Astrocyte (in vitro differentiated cells and primary cell): ENCODE data around the gene NDUFA6. TPM values are rescaled to one million over a fixed set of nuclear protein-coding genes. Genes with fewer than 3 reads are reported as not detected.
"Not testable (repeated sequence)": the region's sequence is repeated elsewhere in the genome, so short reads cannot be mapped to it uniquely, and the experiment has no call there.

ENCODE experiments used
- DNase-seq: peaks from one replicate; pipeline ENCODE4 v3.0.0-alpha.2; 2010; ENCODE audit warnings: low read depth
- FAIRE-seq: peaks from 2 replicates; lab custom pipeline; 2011; peaks lifted over from hg19 to GRCh38; lab: Jason Lieb, UNC
- H2AFZ ChIP-seq: 2 replicates; pipeline ENCODE4 v1.6.0; 2012; ENCODE audit warnings: low read depth, low read length, inconsistent platforms
- H3K27ac ChIP-seq: 2 replicates; pipeline ENCODE4 v1.5.1; 2011; ENCODE audit warnings: low read depth, low read length, inconsistent platforms
- H3K27me3 ChIP-seq: 2 replicates; pipeline ENCODE4 v1.6.0; 2011; ENCODE audit warnings: low read length, inconsistent platforms; ENCODE audit not compliant: insufficient read depth
- H3K36me3 ChIP-seq: 2 replicates; pipeline ENCODE4 v1.5.1; 2011; ENCODE audit warnings: low read length, inconsistent platforms; ENCODE audit not compliant: insufficient read depth
- H3K4me1 ChIP-seq: 2 replicates; pipeline ENCODE4 v1.5.1; 2011; ENCODE audit warnings: low read length, inconsistent platforms; ENCODE audit not compliant: insufficient read depth
- H3K4me2 ChIP-seq: 2 replicates; pipeline ENCODE4 v1.6.0; 2012; ENCODE audit warnings: low read length, inconsistent platforms
- H3K4me3 ChIP-seq: 2 replicates; pipeline ENCODE4 v1.5.1; 2011; ENCODE audit warnings: low read depth, mild to moderate bottlenecking, low read length, inconsistent platforms; ENCODE audit not compliant: insufficient read depth
- H3K79me2 ChIP-seq: 2 replicates; pipeline ENCODE4 v1.6.0; 2012; ENCODE audit warnings: mild to moderate bottlenecking, low read length, inconsistent platforms; ENCODE audit not compliant: insufficient read depth
- H3K9ac ChIP-seq: 2 replicates; pipeline ENCODE4 v1.6.0; 2012; ENCODE audit warnings: mild to moderate bottlenecking, low read length, inconsistent platforms
- H3K9me3 ChIP-seq: 2 replicates; pipeline ENCODE4 v1.5.1; 2012; ENCODE audit warnings: low read depth, mild to moderate bottlenecking, low read length, inconsistent platforms; ENCODE audit not compliant: insufficient read depth
- H4K20me1 ChIP-seq: 2 replicates; pipeline ENCODE4 v1.6.0; 2012; ENCODE audit warnings: low read length, inconsistent platforms; ENCODE audit not compliant: insufficient read depth
- H3K27ac Mint-ChIP-seq: one replicate; pipeline ENCODE4 v1.8.0; 2021; ENCODE audit warnings: mild to moderate bottlenecking, mixed read lengths; ENCODE audit not compliant: unreplicated experiment
- H3K27me3 Mint-ChIP-seq: one replicate; pipeline ENCODE4 v1.8.0; 2021; ENCODE audit warnings: low read depth, mixed read lengths; ENCODE audit not compliant: unreplicated experiment
- H3K36me3 Mint-ChIP-seq: one replicate; pipeline ENCODE4 v1.8.0; 2021; ENCODE audit warnings: low read depth, mixed read lengths; ENCODE audit not compliant: unreplicated experiment
- H3K4me1 Mint-ChIP-seq: one replicate; pipeline ENCODE4 v1.8.0; 2021; ENCODE audit warnings: low read depth, mixed read lengths; ENCODE audit not compliant: unreplicated experiment
- H3K4me3 Mint-ChIP-seq: one replicate; pipeline ENCODE4 v1.8.0; 2021; ENCODE audit warnings: mild to moderate bottlenecking, moderate library complexity, mixed read lengths; ENCODE audit not compliant: unreplicated experiment
- H3K9me3 Mint-ChIP-seq: one replicate; pipeline ENCODE4 v1.8.0; 2021; ENCODE audit warnings: mild to moderate bottlenecking, mixed read lengths; ENCODE audit not compliant: unreplicated experiment
- CTCF ChIP-seq: IDR thresholded peaks from 2 replicates; pipeline ENCODE4 v1.5.1; 2011; ENCODE audit warnings: low read depth, mild to moderate bottlenecking, inconsistent platforms, low read length, moderate library complexity; ENCODE audit not compliant: insufficient read depth
- EZH2 ChIP-seq: IDR thresholded peaks from 2 replicates; pipeline ENCODE4 v1.6.1; 2012; ENCODE audit warnings: mild to moderate bottlenecking, low read length, inconsistent platforms; ENCODE audit not compliant: insufficient read depth
- total RNA-seq: library from RNA; stranded (reverse); gene quantifications from 2 replicates; pipeline ENCODE4 v1.2.1, GENCODE V29; 2021

NDUFA6 gene
- total RNA-seq, 1 donor from 2014 or later = 58.6 TPM

DNA sequence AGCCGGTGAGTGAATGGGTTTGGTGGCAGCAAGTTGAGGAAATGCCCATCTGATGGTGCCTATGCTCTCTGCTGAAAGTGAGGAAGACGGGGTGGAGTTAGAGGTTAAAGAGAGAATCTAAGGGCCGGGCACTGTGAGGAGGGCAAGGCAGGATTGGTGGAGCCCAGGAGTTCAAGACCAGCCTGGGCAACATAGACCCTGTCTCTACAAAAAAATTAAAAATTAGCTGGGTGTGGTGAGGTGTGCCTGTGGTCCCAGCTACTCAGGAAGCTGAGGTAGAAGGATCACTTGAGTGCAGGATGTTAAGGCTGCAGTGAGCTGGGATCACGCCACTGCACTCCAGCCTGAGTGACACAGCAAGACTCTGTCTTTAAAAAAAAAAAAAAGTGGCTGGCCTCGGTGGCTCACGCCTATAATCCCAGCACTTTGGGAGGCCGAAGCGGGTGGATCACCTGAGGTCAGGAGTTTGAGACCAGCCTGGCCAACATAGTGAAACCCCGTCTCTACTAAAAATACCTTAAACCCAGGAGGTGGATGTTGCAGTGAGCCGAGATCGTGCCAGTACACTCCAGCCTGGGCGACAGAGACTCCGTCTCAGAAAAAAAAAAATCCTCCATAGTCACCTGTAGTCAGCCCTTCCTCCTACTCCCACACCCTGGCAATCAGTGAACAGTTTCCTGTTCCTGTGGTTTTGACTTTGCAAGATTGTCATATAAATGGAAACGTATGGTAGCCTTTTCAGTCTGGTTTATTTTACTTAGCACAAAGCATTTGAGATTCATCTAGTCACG is 29.9 kb upstream of the NDUFA6 start:
- peaks cover 14% of the 10 kb centered on the region for H3K9me3 Mint-ChIP-seq
- H3K27ac ChIP-seq, H3K9ac ChIP-seq, H4K20me1 ChIP-seq, H3K9me3 ChIP-seq, H3K79me2 ChIP-seq, H3K27me3 Mint-ChIP-seq, H3K4me1 Mint-ChIP-seq, H3K36me3 Mint-ChIP-seq, H2AFZ ChIP-seq, DNase-seq, H3K27ac Mint-ChIP-seq, H3K4me1 ChIP-seq, H3K4me2 ChIP-seq, H3K27me3 ChIP-seq, H3K4me3 ChIP-seq, FAIRE-seq, H3K36me3 ChIP-seq, H3K4me3 Mint-ChIP-seq: not testable (repeated sequence)

- H4K20me1 ChIP-seq = peaks cover 9% of the 10 kb centered on the region
- peaks cover 31% of the 10 kb centered on the region for H3K9me3 Mint-ChIP-seq
- H2AFZ ChIP-seq = no peak overlapping the region
- peaks cover 6% of the 10 kb centered on the region for H3K27me3 Mint-ChIP-seq
- H3K27ac Mint-ChIP-seq = no peak overlapping the region
- H3K79me2 ChIP-seq = no peaks in the 10 kb centered on the region
- H3K4me1 Mint-ChIP-seq = peaks cover 3% of the 10 kb centered on the region
- H3K36me3 ChIP-seq = no peaks in the 10 kb centered on the region
- H3K4me1 ChIP-seq = no peaks in the 10 kb centered on the region
- no peak for DNase-seq
- peaks cover 7% of the 10 kb centered on the region for H3K9me3 ChIP-seq
- H3K4me2 ChIP-seq = no peak overlapping the region
- H3K27ac ChIP-seq = no peak overlapping the region
- no peak for FAIRE-seq
- no peak overlapping the region for H3K9ac ChIP-seq
- H3K27me3 ChIP-seq = no peaks in the 10 kb centered on the region
- H3K4me3 Mint-ChIP-seq = no peak overlapping the region
- no peak overlapping the region for H3K4me3 ChIP-seq
- H3K36me3 Mint-ChIP-seq = peaks cover 8% of the 10 kb centered on the region
- TF ChIP-seq CTCF (no peak), EZH2 (no peak)
Measured at GRCh38 chr22:42116848-42117424, 26.4 kb upstream of the NDUFA6 start.

DNA sequence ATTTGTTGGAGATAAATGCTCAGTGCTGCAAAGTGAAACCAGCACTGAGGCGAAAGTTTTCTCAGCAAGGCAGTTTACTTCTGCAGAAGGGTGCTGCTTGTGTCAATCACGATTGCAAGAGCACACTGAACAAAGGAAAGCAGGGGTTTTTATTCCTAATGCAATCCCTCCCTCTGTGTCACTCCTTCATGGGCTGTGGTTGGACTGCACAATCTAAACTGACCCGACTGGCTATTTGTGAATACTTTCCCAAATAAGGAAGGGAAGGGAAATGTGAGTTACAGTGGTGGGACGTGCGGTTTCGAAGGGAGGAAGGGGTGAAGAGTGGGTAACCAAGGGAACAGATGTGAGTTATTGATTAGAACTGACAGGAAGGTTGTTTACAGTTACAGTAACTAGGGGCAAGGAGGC is 24.9 kb upstream of the NDUFA6 start:
- not testable (repeated sequence) for DNase-seq, H3K27ac ChIP-seq, H3K4me1 ChIP-seq, H3K9ac ChIP-seq, H3K27me3 Mint-ChIP-seq, H3K27ac Mint-ChIP-seq, H3K4me3 Mint-ChIP-seq, H3K9me3 ChIP-seq, H4K20me1 ChIP-seq, H3K79me2 ChIP-seq, H3K4me3 ChIP-seq, FAIRE-seq, H3K27me3 ChIP-seq, H3K4me1 Mint-ChIP-seq, H3K36me3 ChIP-seq, H3K4me2 ChIP-seq, H2AFZ ChIP-seq, H3K36me3 Mint-ChIP-seq
- H3K9me3 Mint-ChIP-seq = peaks cover 33% of the 10 kb centered on the region
